Esophagus (tissue), 2 donors: ENCODE results near the gene COL9A1. TPM values are rescaled to one million over a fixed set of nuclear protein-coding genes. Genes with fewer than 3 reads are reported as not detected.
"Not testable (repeated sequence)": the region's sequence is repeated elsewhere in the genome, so short reads cannot be mapped to it uniquely, and the experiment has no call there.

Experiments
- H3K27ac ChIP-seq, 2 donors: one replicate each; pipeline ENCODE4 v1.5.1; 2013; ENCODE audit warnings: low read depth in 2 of 2, mild to moderate bottlenecking in 2 of 2, inconsistent platforms in 1 of 2, low read length in 1 of 2, moderate library complexity in 1 of 2
- H3K27me3 ChIP-seq, 2 donors: one replicate each; pipeline ENCODE4 v1.6.1; 2013; ENCODE audit warnings: low read length in 2 of 2, control low read depth in 1 of 2, mild to moderate bottlenecking in 1 of 2; ENCODE audit not compliant: insufficient read depth in 2 of 2, control insufficient read depth in 1 of 2
- H3K36me3 ChIP-seq, 2 donors: one replicate each; pipeline ENCODE4 v1.6.1; 2013; ENCODE audit warnings: low read length in 1 of 2; ENCODE audit not compliant: control insufficient read depth in 2 of 2, insufficient read depth in 2 of 2
- H3K4me1 ChIP-seq, 2 donors: one replicate each; pipeline ENCODE4 v1.6.1; 2013; ENCODE audit warnings: low read length in 1 of 2; ENCODE audit not compliant: control insufficient read depth in 2 of 2, insufficient read depth in 2 of 2
- H3K4me3 ChIP-seq, 2 donors: one replicate each; pipeline ENCODE4 v1.5.1; 2013; ENCODE audit warnings: low read length in 2 of 2, mild to moderate bottlenecking in 2 of 2, low read depth in 1 of 2, moderate library complexity in 1 of 2
- H3K9me3 ChIP-seq, 2 donors: one replicate each; pipeline ENCODE4 v1.6.1; 2013; ENCODE audit warnings: mild to moderate bottlenecking in 2 of 2, low read depth in 1 of 2, low read length in 1 of 2, moderate library complexity in 1 of 2; ENCODE audit not compliant: control insufficient read depth in 2 of 2, insufficient read depth in 1 of 2
- WGBS, 2 donors: extraction: QIAGEN DNeasy Blood & Tissue Kit; methylation state at CpG; one replicate each; pipeline ENCODE4 v1.1.7; 2013; 5-methylcytosine and 5-hydroxymethylcytosine counted together
- polyA plus RNA-seq, 2 donors: library from polyadenylated mRNA; stranded (reverse); fragments of 200-250 nt; gene quantifications; one replicate each; pipeline ENCODE4 v1.2.3, GENCODE V29; 2013
- donor health status: healthy with polysubstance abuse.
- donor health status: Bipolar disorder and iron deficiency.

Gene COL9A1
- polyA plus RNA-seq, 2 donors = 0.08 TPM

- H3K27me3 ChIP-seq = not testable (repeated sequence)
- WGBS, 2 donors = 88 to 89% methylated on average over 12 of the region's 12 CpGs
Observed at GRCh38 chr6:70317799-70318198, 14.9 kb upstream of the COL9A1 start.

GRCh38 chr6:70315079-70315751 lies 12.3 kb upstream of the COL9A1 start:
- H3K9me3 ChIP-seq = no peaks in the 10 kb centered on the region
- 55 to 60% methylated on average over 2 of the region's 2 CpGs for WGBS, 2 donors
- no peak overlapping the region for H3K27ac ChIP-seq

More at GRCh38 chr6:70317799-70318198, 14.9 kb upstream of the COL9A1 start:
- H3K9me3 ChIP-seq, H3K36me3 ChIP-seq, H3K4me3 ChIP-seq, H3K4me1 ChIP-seq, H3K27ac ChIP-seq: not testable (repeated sequence)

GRCh38 chr6:70314296-70314695 lies 11.4 kb upstream of the COL9A1 start:
- H3K36me3 ChIP-seq = no peaks in the 10 kb centered on the region
- H3K4me3 ChIP-seq = no peak overlapping the region
- H3K9me3 ChIP-seq = no peaks in the 10 kb centered on the region
- no peaks in the 10 kb centered on the region for H3K4me1 ChIP-seq
- no peaks in the 10 kb centered on the region for H3K27me3 ChIP-seq
- H3K27ac ChIP-seq = no peak overlapping the region
- 27 to 32% methylated on average over 4 of the region's 4 CpGs for WGBS, 2 donors

More at GRCh38 chr6:70315079-70315751, 12.3 kb upstream of the COL9A1 start:
- H3K4me3 ChIP-seq = no peak overlapping the region
- H3K4me1 ChIP-seq = no peaks in the 10 kb centered on the region
- H3K27me3 ChIP-seq = no peaks in the 10 kb centered on the region
- H3K36me3 ChIP-seq = no peaks in the 10 kb centered on the region

- Histone ChIP-seq H3K27ac (no peak overlapping the region), H3K4me1 (no peaks in the 10 kb centered on the region), H3K36me3 (no peaks in the 10 kb centered on the region), H3K4me3 (no peak overlapping the region), H3K27me3 (no peaks in the 10 kb centered on the region), H3K9me3 (no peaks in the 10 kb centered on the region)
- WGBS, 2 donors = 44 to 52% methylated on average over 5 of the region's 5 CpGs
Observed at GRCh38 chr6:70312165-70312745, 9.4 kb upstream of the COL9A1 start.

- Histone ChIP-seq H3K36me3 (no peaks in the 10 kb centered on the region), H3K27me3 (no peaks in the 10 kb centered on the region), H3K27ac (no peak overlapping the region), H3K9me3 (no peaks in the 10 kb centered on the region), H3K4me1 (no peaks in the 10 kb centered on the region), H3K4me3 (no peak overlapping the region)
- WGBS, 2 donors = 20 to 21% methylated on average over 4 of the region's 4 CpGs
Observed at GRCh38 chr6:70310063-70310694, 7.3 kb upstream of the COL9A1 start.

GRCh38 chr6:70309243-70309642 lies 6.4 kb upstream of the COL9A1 start:
- WGBS, 2 donors = 54 to 58% methylated on average over 2 of the region's 2 CpGs
- no peaks in the 10 kb centered on the region for H3K9me3 ChIP-seq

GRCh38 chr6:70308142-70308541 lies 5.3 kb upstream of the COL9A1 start:
- H3K4me3 ChIP-seq, H3K4me1 ChIP-seq: not testable (repeated sequence)

More at GRCh38 chr6:70309243-70309642, 6.4 kb upstream of the COL9A1 start:
- Histone ChIP-seq H3K27ac (no peak overlapping the region), H3K27me3 (no peaks in the 10 kb centered on the region), H3K36me3 (no peaks in the 10 kb centered on the region), H3K4me3 (no peak overlapping the region), H3K4me1 (no peaks in the 10 kb centered on the region)

GRCh38 chr6:70307008-70307407 lies 4.1 kb upstream of the COL9A1 start:
- WGBS, 2 donors = 66 to 67% methylated on average over 3 of the region's 3 CpGs
- Histone ChIP-seq H3K36me3 (no peaks in the 10 kb centered on the region), H3K27ac (no peak overlapping the region), H3K27me3 (no peaks in the 10 kb centered on the region), H3K9me3 (no peaks in the 10 kb centered on the region), H3K4me1 (no peaks in the 10 kb centered on the region), H3K4me3 (no peak overlapping the region)

More at GRCh38 chr6:70308142-70308541, 5.3 kb upstream of the COL9A1 start:
- not testable (repeated sequence) for H3K9me3 ChIP-seq, H3K27me3 ChIP-seq, H3K27ac ChIP-seq, H3K36me3 ChIP-seq

GRCh38 chr6:70304616-70305015 lies 1.7 kb upstream of the COL9A1 start:
- 62 to 78% methylated on average over 1 of the region's 1 CpG for WGBS, 2 donors
- no peaks in the 10 kb centered on the region for H3K27me3 ChIP-seq
- no peak overlapping the region for H3K4me3 ChIP-seq
- H3K4me1 ChIP-seq = no peaks in the 10 kb centered on the region
- H3K27ac ChIP-seq = no peak overlapping the region
- H3K36me3 ChIP-seq = no peaks in the 10 kb centered on the region
- H3K9me3 ChIP-seq = no peaks in the 10 kb centered on the region

- Histone ChIP-seq H3K9me3 (no peaks in the 10 kb centered on the region), H3K27ac (no peak overlapping the region), H3K36me3 (no peaks in the 10 kb centered on the region), H3K4me3 (no peak overlapping the region), H3K4me1 (no peaks in the 10 kb centered on the region), H3K27me3 (no peaks in the 10 kb centered on the region)
- WGBS, 2 donors = 13 to 26% methylated on average over 2 of the region's 2 CpGs
Observed at GRCh38 chr6:70299456-70299855, 3.4 kb downstream of the COL9A1 start.
